OCI-LY1 (cell line): ENCODE results near the gene PLXDC1.

Experiments used
- H2AFZ ChIP-seq: fragments of 200-600 bp; sonication (generic), shearing (Covaris generic); 2 replicates; pipeline ENCODE4 v1.6.0; 2014; ENCODE audit warnings: antibody characterized with exemption, mild to moderate bottlenecking, low read length
- H3F3A ChIP-seq: fragments of 200-600 bp; sonication (generic), shearing (Covaris generic); 2 replicates; pipeline ENCODE4 v1.6.0; 2014; ENCODE audit warnings: mild to moderate bottlenecking, antibody characterized with exemption, low read length, moderate library complexity; ENCODE audit not compliant: insufficient read depth
- H3K27ac ChIP-seq: fragments of 200-600 bp; sonication (generic); 2 replicates; pipeline ENCODE4 v1.5.1; 2014; ENCODE audit warnings: low read length, mixed run types, mild to moderate bottlenecking, low read depth; ENCODE audit not compliant: poor library complexity, severe bottlenecking
- H3K27me3 ChIP-seq: fragments of 200-600 bp; sonication (generic); 2 replicates; pipeline ENCODE4 v1.6.0; 2014; ENCODE audit warnings: antibody characterized with exemption, mild to moderate bottlenecking, low read length, moderate library complexity; ENCODE audit not compliant: insufficient read depth
- H3K36me3 ChIP-seq: fragments of 200-600 bp; sonication (generic); 2 replicates; pipeline ENCODE4 v1.6.1; 2014; ENCODE audit warnings: mild to moderate bottlenecking, antibody characterized with exemption, low read length, moderate library complexity, mixed read lengths; ENCODE audit not compliant: insufficient read depth
- H3K4me1 ChIP-seq: fragments of 200-600 bp; sonication (generic); 2 replicates; pipeline ENCODE4 v1.5.1; 2014; ENCODE audit warnings: mild to moderate bottlenecking, low read length, moderate library complexity; ENCODE audit not compliant: insufficient read depth, severe bottlenecking
- H3K4me2 ChIP-seq: fragments of 200-600 bp; sonication (generic), shearing (Covaris generic); 2 replicates; pipeline ENCODE4 v1.6.1; 2014; ENCODE audit warnings: low read length
- H3K4me3 ChIP-seq: fragments of 200-600 bp; sonication (generic); 2 replicates; pipeline ENCODE4 v1.5.1; 2014; ENCODE audit warnings: low read length, low read depth, mild to moderate bottlenecking, mixed read lengths; ENCODE audit not compliant: poor library complexity, severe bottlenecking
- H3K79me2 ChIP-seq: fragments of 200-600 bp; shearing (Covaris generic); 2 replicates; pipeline ENCODE4 v1.6.1; 2016; ENCODE audit warnings: mixed run types, low read length, mixed read lengths; ENCODE audit not compliant: insufficient read depth
- H3K9ac ChIP-seq: fragments of 200-600 bp; sonication (generic), shearing (Covaris generic); 2 replicates; pipeline ENCODE4 v1.6.1; 2014; ENCODE audit warnings: mild to moderate bottlenecking, low read length, mixed read lengths
- H3K9me2 ChIP-seq: fragments of 200-600 bp; sonication (generic), shearing (Covaris generic); 2 replicates; pipeline ENCODE4 v1.6.1; 2014; ENCODE audit warnings: low read depth, mild to moderate bottlenecking, low read length, mixed read lengths
- H3K9me3 ChIP-seq: fragments of 200-600 bp; shearing (Covaris generic); 2 replicates; pipeline ENCODE4 v1.6.1; 2014; ENCODE audit warnings: low read length, mixed read lengths
- H4K20me1 ChIP-seq: fragments of 200-600 bp; sonication (generic), shearing (Covaris generic); 2 replicates; pipeline ENCODE4 v1.6.0; 2016; ENCODE audit warnings: mild to moderate bottlenecking, low read length; ENCODE audit not compliant: insufficient read depth
- EZH2 ChIP-seq: fragments of 200-600 bp; sonication (generic), shearing (Covaris generic); IDR thresholded peaks from 2 replicates; pipeline ENCODE4 v1.8.0; 2017; ENCODE audit warnings: borderline replicate concordance, mixed run types, mild to moderate bottlenecking, antibody characterized with exemption, low read length, moderate library complexity, mixed read lengths
- TF ChIP-seq, protein P1 (sequence below): fragments of 200-600 bp; sonication (generic), shearing (Covaris generic); IDR thresholded peaks from 2 replicates; pipeline ENCODE4 v1.5.1; 2017; ENCODE audit warnings: mild to moderate bottlenecking, antibody characterized with exemption, low read length, moderate library complexity, mixed read lengths

The PLXDC1 gene

DNA sequence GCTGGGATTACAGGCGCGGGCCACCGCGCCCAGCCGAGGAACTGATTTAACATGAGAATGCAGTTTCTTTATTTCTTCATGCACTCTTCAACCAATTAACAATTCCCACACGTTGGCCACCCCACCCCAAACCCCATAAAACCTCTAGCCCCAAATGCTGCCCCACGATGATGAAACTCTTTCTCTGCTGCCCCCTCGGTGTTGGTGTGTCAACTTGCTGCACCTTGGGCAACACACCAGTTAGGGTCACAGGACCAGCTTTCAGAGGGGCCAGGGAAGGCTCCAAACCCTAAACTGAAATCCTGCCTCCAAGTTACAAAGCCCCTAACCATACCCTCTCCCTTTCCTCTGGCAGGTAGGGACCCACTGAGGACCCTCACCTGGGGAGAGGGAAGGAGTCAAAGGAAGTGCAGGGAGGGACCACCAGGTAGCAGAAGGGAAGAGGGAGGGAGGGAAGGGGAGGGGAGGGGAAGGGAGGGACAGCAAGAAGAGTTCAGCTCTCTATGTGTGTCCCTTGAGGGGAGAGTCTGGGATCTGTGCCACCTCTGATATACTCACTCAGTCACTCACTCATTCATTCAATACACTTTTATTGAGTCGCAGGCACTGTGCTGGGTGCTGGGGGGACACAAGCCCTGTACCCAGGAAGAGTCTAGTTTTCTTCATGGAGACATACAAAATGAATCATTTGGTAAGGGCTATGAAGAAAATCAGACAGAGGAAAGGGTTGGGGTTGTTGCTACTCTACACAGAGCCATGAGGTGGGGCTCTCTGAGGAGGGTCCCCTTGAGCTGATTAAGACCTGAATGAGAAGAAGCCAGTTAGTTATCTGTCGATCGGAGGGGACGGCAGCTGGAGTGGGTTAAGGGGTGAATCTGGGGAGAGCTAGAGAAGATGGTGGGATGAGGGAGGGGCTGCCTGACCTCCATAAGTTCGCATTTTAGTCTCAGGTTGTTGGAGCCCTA lies 3.9 kb downstream of the PLXDC1 start:
- Histone ChIP-seq H3K4me2 (no peak overlapping the region), H3K4me1 (peaks cover 9% of the 10 kb centered on the region), H3K27ac (no peak overlapping the region), H3K9me3 (no peaks in the 10 kb centered on the region), H3K27me3 (peaks cover 18% of the 10 kb centered on the region), H3F3A (no peaks in the 10 kb centered on the region), H2AFZ (no peak overlapping the region), H4K20me1 (no peaks in the 10 kb centered on the region), H3K9me2 (no peaks in the 10 kb centered on the region), H3K4me3 (no peak overlapping the region), H3K36me3 (no peaks in the 10 kb centered on the region), H3K79me2 (no peaks in the 10 kb centered on the region), H3K9ac (no peak overlapping the region)
- TF ChIP-seq, protein P1, sequence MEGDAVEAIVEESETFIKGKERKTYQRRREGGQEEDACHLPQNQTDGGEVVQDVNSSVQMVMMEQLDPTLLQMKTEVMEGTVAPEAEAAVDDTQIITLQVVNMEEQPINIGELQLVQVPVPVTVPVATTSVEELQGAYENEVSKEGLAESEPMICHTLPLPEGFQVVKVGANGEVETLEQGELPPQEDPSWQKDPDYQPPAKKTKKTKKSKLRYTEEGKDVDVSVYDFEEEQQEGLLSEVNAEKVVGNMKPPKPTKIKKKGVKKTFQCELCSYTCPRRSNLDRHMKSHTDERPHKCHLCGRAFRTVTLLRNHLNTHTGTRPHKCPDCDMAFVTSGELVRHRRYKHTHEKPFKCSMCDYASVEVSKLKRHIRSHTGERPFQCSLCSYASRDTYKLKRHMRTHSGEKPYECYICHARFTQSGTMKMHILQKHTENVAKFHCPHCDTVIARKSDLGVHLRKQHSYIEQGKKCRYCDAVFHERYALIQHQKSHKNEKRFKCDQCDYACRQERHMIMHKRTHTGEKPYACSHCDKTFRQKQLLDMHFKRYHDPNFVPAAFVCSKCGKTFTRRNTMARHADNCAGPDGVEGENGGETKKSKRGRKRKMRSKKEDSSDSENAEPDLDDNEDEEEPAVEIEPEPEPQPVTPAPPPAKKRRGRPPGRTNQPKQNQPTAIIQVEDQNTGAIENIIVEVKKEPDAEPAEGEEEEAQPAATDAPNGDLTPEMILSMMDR = no peak
- TF ChIP-seq EZH2 = no peak

GRCh38 chr17:39146273-39146672 lies 5.2 kb downstream of the PLXDC1 start:
- H3K4me3 ChIP-seq = no peak overlapping the region
- H3K79me2 ChIP-seq = no peaks in the 10 kb centered on the region
- H4K20me1 ChIP-seq = no peaks in the 10 kb centered on the region
- no peaks in the 10 kb centered on the region for H3K36me3 ChIP-seq
- H3K27me3 ChIP-seq = peaks cover 15% of the 10 kb centered on the region
- no peaks in the 10 kb centered on the region for H3K9me3 ChIP-seq
- H3K9ac ChIP-seq = no peak overlapping the region
- no peaks in the 10 kb centered on the region for H3K4me1 ChIP-seq
- no peak overlapping the region for H2AFZ ChIP-seq
- H3K27ac ChIP-seq = no peak overlapping the region
- H3K4me2 ChIP-seq = no peak overlapping the region
- no peaks in the 10 kb centered on the region for H3F3A ChIP-seq
- TF ChIP-seq, protein P1 = no peak
- no peak for TF ChIP-seq EZH2
- no peaks in the 10 kb centered on the region for H3K9me2 ChIP-seq

GRCh38 chr17:39145143-39145542 lies 6.3 kb downstream of the PLXDC1 start:
- no peak for TF ChIP-seq EZH2
- TF ChIP-seq, protein P1 = no peak
- peaks cover 12% of the 10 kb centered on the region for H3K27me3 ChIP-seq

More at GRCh38 chr17:39145143-39145542, 6.3 kb downstream of the PLXDC1 start:
- H3F3A ChIP-seq = no peaks in the 10 kb centered on the region
- H3K36me3 ChIP-seq = no peaks in the 10 kb centered on the region
- H3K4me1 ChIP-seq = no peaks in the 10 kb centered on the region
- no peak overlapping the region for H2AFZ ChIP-seq
- H3K4me2 ChIP-seq = no peak overlapping the region
- H3K9ac ChIP-seq = no peak overlapping the region
- no peak overlapping the region for H3K4me3 ChIP-seq
- H3K9me2 ChIP-seq = no peaks in the 10 kb centered on the region
- no peaks in the 10 kb centered on the region for H4K20me1 ChIP-seq
- H3K79me2 ChIP-seq = no peaks in the 10 kb centered on the region
- H3K27ac ChIP-seq = no peak overlapping the region
- no peaks in the 10 kb centered on the region for H3K9me3 ChIP-seq
